ENCODE measurements around the gene CRTC1.

The CRTC1 gene

GRCh38 chr19:18718846-18719458, 35.5 kb downstream of the CRTC1 start:
- TF ChIP-seq FOXP2 (optimal IDR thresholded peaks at IDR 0.05; ENCODE audit: borderline replicate concordance, extremely low read depth, extremely low read length, insufficient read depth) (no peak), POLR2AphosphoS5 (IDR thresholded peaks at IDR 0.05; ENCODE audit: low read depth, low read length) (no peak), REST (IDR thresholded peaks at IDR 0.05; ENCODE audit: insufficient read depth in 1 of 2, low read depth in 2 of 2, low read length in 2 of 2) (no peak), SIN3A (IDR thresholded peaks at IDR 0.05; ENCODE audit: borderline replicate concordance, insufficient read depth, low read length) (no peak), TAF1 (IDR thresholded peaks at IDR 0.05; ENCODE audit: borderline replicate concordance, insufficient read depth, low read length) (no peak)

GRCh38 chr19:18719541-18719940, 36.1 kb downstream of the CRTC1 start:
- TF ChIP-seq SIN3A (IDR thresholded peaks at IDR 0.05; ENCODE audit: borderline replicate concordance, insufficient read depth, low read length) (no peak), REST (IDR thresholded peaks at IDR 0.05; ENCODE audit: insufficient read depth in 1 of 2, low read depth in 2 of 2, low read length in 2 of 2) (no peak), TAF1 (IDR thresholded peaks at IDR 0.05; ENCODE audit: borderline replicate concordance, insufficient read depth, low read length) (no peak)

GRCh38 chr19:18723871-18724377, 40.4 kb downstream of the CRTC1 start:
- TF ChIP-seq SIN3A (IDR thresholded peaks at IDR 0.05; ENCODE audit: borderline replicate concordance, insufficient read depth, low read length) (no peak), REST (IDR thresholded peaks at IDR 0.05; ENCODE audit: insufficient read depth in 1 of 2, low read depth in 2 of 2, low read length in 2 of 2) (no peak), TAF1 (IDR thresholded peaks at IDR 0.05; ENCODE audit: borderline replicate concordance, insufficient read depth, low read length) (no peak), POLR2AphosphoS5 (IDR thresholded peaks at IDR 0.05; ENCODE audit: low read depth, low read length) (no peak), FOXP2 (optimal IDR thresholded peaks at IDR 0.05; ENCODE audit: borderline replicate concordance, extremely low read depth, extremely low read length, insufficient read depth) (no peak)

GRCh38 chr19:18725841-18726770, 42.6 kb downstream of the CRTC1 start:
- TF ChIP-seq POLR2AphosphoS5 (IDR thresholded peaks at IDR 0.05; ENCODE audit: low read depth, low read length) (no peak), FOXP2 (optimal IDR thresholded peaks at IDR 0.05; ENCODE audit: borderline replicate concordance, extremely low read depth, extremely low read length, insufficient read depth) (no peak), TAF1 (IDR thresholded peaks at IDR 0.05; ENCODE audit: borderline replicate concordance, insufficient read depth, low read length) (no peak), REST (IDR thresholded peaks at IDR 0.05; ENCODE audit: insufficient read depth in 1 of 2, low read depth in 2 of 2, low read length in 2 of 2) (no peak), SIN3A (IDR thresholded peaks at IDR 0.05; ENCODE audit: borderline replicate concordance, insufficient read depth, low read length) (no peak)
